GM10248 (cell line): ENCODE data around the gene GGNBP2.
A peak's percentile ranks its signal among the peaks of the same experiment; 100 is the strongest.

Source experiments
- CTCF ChIA-PET: fragments of 300-600 bp; sonication (Branson Sonifier 250); formaldehyde crosslinking; extraction: SDS; loops from one replicate; lab custom pipeline; 2021; ENCODE audit warnings: antibody characterized with exemption; lab: Yijun Ruan, JAX
- POLR2A ChIA-PET: fragments of 350-650 bp; sonication (Branson Sonifier 250); formaldehyde crosslinking; extraction: SDS; loops from one replicate; lab custom pipeline; 2020; ENCODE audit warnings: antibody characterized with exemption; lab: Yijun Ruan, JAX
- DNase-seq: peaks from one replicate; pipeline ENCODE4 v3.0.0; 2012; ENCODE audit errors: extremely low spot score
- CTCF ChIP-seq: IDR thresholded peaks from 2 replicates; pipeline ENCODE4 v1.5.1; 2012; ENCODE audit warnings: mild to moderate bottlenecking, low read depth; ENCODE audit errors: extremely low read depth, missing control alignments, control extremely low read depth

The GGNBP2 gene, protein sequence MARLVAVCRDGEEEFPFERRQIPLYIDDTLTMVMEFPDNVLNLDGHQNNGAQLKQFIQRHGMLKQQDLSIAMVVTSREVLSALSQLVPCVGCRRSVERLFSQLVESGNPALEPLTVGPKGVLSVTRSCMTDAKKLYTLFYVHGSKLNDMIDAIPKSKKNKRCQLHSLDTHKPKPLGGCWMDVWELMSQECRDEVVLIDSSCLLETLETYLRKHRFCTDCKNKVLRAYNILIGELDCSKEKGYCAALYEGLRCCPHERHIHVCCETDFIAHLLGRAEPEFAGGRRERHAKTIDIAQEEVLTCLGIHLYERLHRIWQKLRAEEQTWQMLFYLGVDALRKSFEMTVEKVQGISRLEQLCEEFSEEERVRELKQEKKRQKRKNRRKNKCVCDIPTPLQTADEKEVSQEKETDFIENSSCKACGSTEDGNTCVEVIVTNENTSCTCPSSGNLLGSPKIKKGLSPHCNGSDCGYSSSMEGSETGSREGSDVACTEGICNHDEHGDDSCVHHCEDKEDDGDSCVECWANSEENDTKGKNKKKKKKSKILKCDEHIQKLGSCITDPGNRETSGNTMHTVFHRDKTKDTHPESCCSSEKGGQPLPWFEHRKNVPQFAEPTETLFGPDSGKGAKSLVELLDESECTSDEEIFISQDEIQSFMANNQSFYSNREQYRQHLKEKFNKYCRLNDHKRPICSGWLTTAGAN

DNA sequence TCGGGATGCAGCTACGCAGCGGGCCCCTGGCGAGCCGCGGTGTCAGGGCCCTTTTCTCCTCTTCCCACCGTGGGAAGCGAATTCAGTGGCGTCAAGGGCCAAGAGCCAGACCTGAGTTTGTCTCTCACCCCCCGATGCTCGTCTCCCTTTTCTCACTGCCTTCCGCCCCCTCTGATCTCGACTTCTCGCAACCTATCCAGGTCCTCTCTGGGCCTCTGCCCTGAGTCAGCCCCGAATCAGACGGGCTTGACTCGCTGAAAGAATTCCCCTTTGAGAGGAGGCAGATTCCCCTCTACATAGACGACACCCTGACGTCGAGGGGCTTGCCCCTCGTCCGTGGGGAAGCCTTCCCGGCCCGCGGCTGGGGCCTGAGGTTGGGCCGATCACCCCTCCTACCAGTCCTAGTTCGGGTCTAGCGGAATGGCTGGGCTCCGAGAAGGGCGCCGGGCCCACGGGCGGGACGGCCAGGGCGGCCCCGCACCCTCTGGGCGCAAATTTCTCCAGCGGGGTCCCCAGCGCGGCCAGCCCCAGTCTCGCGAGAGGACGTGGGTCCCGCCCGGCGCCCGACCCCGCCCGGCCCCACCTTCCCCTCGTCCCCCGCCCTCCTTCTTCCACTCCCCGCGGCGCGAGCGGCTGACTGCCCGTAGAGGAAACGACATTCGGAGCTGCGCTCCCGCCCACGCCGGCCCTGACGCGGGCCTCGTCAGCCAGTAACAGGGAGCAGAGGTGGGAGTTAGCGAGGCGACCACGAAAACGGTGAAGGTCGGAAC lies at the start of gene GGNBP2:
GGNBP2 (plus strand) TSS at position 613 of the 770 bp plus-strand sequence. CDS start 806 bp downstream, outside the sequence.
- ChIA-PET CTCF (interaction anchor here (1.3 to 1.8 kb wide), 4 partner anchors 9 to 61 kb away, joined by 3 to 6 read pairs (median 4); no protein-coding TSS in a partner anchor), POLR2A (interaction anchor here (0.6 to 0.9 kb wide), 5 partner anchors 12 to 840 kb away, joined by 3 to 7 read pairs (median 4); partner anchors contain the start of gene MRM1)
- peak; percentile 94 for DNase-seq
- TF ChIP-seq CTCF: no peak

DNA sequence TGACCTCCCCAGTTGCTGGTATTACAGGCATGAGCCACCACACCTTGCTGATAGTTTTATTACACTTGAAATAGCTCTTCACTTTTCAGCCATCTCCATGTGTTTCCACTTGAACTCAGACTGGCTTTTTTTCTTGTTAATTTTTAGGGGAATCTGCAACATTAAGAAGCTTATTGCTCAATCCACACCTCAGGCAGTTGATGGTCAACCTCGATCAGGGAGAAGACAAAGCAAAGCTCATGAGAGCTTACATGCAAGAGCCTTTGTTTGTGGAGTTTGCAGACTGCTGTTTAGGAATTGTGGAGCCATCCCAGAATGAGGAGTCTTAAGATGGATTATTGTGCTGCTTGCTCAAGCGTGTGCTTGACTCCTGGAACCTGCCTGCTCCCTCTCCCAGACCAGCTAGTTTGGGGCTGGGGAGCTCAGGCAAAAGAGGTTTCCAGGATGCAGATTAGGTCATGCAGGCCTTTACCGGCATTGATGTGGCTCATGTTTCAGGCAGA lies 49.6 kb upstream of the GGNBP2 start:
- no peak for DNase-seq
- no peak for TF ChIP-seq CTCF
- ChIA-PET POLR2A (interaction anchor here (1.1 kb wide), 1 partner anchor 12 kb away, joined by 3 read pairs; no protein-coding TSS in a partner anchor), CTCF (interaction anchor here (1.2 to 1.3 kb wide), 2 partner anchors 10 to 12 kb away, joined by 3 to 4 read pairs; no protein-coding TSS in a partner anchor)

- CTCF ChIA-PET: interaction anchor here (1.3 kb wide), 1 partner anchor 13 kb away, joined by 4 read pairs; no protein-coding TSS in a partner anchor
- DNase-seq: no peak
- POLR2A ChIA-PET: no interaction called here
- no peak for TF ChIP-seq CTCF
Observed at GRCh38 chr17:36496018-36496789, 48.5 kb upstream of the GGNBP2 start.

DNA sequence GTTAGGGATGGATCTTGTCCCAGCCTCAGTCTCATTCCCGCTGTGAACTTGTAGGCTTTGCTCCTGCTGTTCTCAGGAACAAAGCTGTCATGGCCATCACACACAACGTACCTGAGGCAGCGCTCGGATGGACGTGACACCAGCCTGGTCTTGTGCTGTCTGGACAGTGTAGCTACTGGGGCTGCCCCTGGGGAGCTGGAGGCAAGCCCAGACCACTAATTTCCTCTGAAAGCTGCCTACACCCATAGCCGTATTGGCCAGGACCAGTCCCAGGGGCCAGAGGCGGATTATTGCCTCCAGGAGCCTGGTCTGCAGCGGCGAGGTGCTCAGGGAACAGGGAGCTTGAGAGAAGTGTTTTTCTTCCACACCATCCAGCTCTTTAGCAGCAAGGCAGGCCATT lies 46.6 kb upstream of the GGNBP2 start:
- DNase-seq: no peak
- no peak for TF ChIP-seq CTCF
- ChIA-PET POLR2A (no interaction called here), CTCF (interaction anchor here (0.8 to 1.5 kb wide), 4 partner anchors 9 to 349 kb away, joined by 3 to 6 read pairs (median 4); no protein-coding TSS in a partner anchor)

GRCh38 chr17:36498560-36499300 lies 46.0 kb upstream of the GGNBP2 start:
- DNase-seq: no peak
- CTCF ChIA-PET: interaction anchor here (0.8 to 1.5 kb wide), 4 partner anchors 9 to 350 kb away, joined by 3 to 6 read pairs (median 4); no protein-coding TSS in a partner anchor
- TF ChIP-seq CTCF: no peak
- POLR2A ChIA-PET: no interaction called here
